GM19467 (cell line): ENCODE measurements around the gene PHKA2.
"Not testable (repeated sequence)": the region's sequence is repeated elsewhere in the genome, so short reads cannot be mapped to it uniquely, and the experiment has no call there.

ENCODE experiments used
- ATAC-seq: cut with Tn5 transposase; IDR thresholded peaks from one replicate; pipeline ENCODE4 v1.9.1; 2021; ENCODE audit warnings: mild to moderate bottlenecking, moderate library complexity; ENCODE audit not compliant: unreplicated experiment

Gene PHKA2

GRCh38 chrX:18983666-18984380 is at the start of gene PHKA2:
TSS of gene PHKA2 (minus strand) at chrX:18984114. CDS start at chrX:18983932, 182 bp downstream.
- ATAC-seq, result peak; percentile 44

- ATAC-seq, result no peak
These were observed 46.9 kb upstream of the PHKA2 start for GRCh38 chrX:19030805-19031204.

- ATAC-seq, result no peak
These were observed 44.6 kb upstream of the PHKA2 start for GRCh38 chrX:19028560-19028959.

- no peak for ATAC-seq
These were observed 40.5 kb upstream of the PHKA2 start for GRCh38 chrX:19024366-19024765.

GRCh38 chrX:19019996-19020395 is 36.1 kb upstream of the PHKA2 start:
- ATAC-seq, result no peak

- no peak for ATAC-seq
These were observed 33.4 kb upstream of the PHKA2 start for GRCh38 chrX:19017271-19017670.

GRCh38 chrX:19016614-19017013 is 32.7 kb upstream of the PHKA2 start:
- not testable (repeated sequence) for ATAC-seq

GRCh38 chrX:19007868-19008267 is 24.0 kb upstream of the PHKA2 start:
- no peak for ATAC-seq

- ATAC-seq, result no peak
These were observed 23.1 kb upstream of the PHKA2 start for GRCh38 chrX:19007011-19007410.

GRCh38 chrX:19005909-19006308 is 22.0 kb upstream of the PHKA2 start:
- ATAC-seq, result no peak

GRCh38 chrX:19003756-19004155 is 19.8 kb upstream of the PHKA2 start:
- ATAC-seq, result no peak

GRCh38 chrX:18998653-18999052 is 14.7 kb upstream of the PHKA2 start:
- ATAC-seq, result no peak

GRCh38 chrX:18997916-18998315 is 14.0 kb upstream of the PHKA2 start:
- no peak for ATAC-seq

- ATAC-seq, result no peak
These were observed 12.6 kb upstream of the PHKA2 start for GRCh38 chrX:18996536-18996935.

- ATAC-seq, result no peak
These were observed 11.3 kb upstream of the PHKA2 start for GRCh38 chrX:18995221-18995620.

GRCh38 chrX:18994713-18995112 is 10.8 kb upstream of the PHKA2 start:
- no peak for ATAC-seq

- no peak for ATAC-seq
These were observed 8.9 kb upstream of the PHKA2 start for GRCh38 chrX:18992829-18993228.

GRCh38 chrX:18985186-18985435 is 1.2 kb upstream of the PHKA2 start:
- ATAC-seq, result no peak

GRCh38 chrX:18984381-18985185 is 669 bp upstream of the PHKA2 start:
- peak; percentile 77 for ATAC-seq

- ATAC-seq, result no peak
These were observed 2.6 kb downstream of the PHKA2 start for GRCh38 chrX:18981124-18981807.

GRCh38 chrX:18980262-18980661 is 3.7 kb downstream of the PHKA2 start:
- ATAC-seq, result not testable (repeated sequence)

- ATAC-seq, result no peak
These were observed 8.9 kb downstream of the PHKA2 start for GRCh38 chrX:18974993-18975392.
